Measurements from ENCODE around the gene MAPK4.

DNA sequence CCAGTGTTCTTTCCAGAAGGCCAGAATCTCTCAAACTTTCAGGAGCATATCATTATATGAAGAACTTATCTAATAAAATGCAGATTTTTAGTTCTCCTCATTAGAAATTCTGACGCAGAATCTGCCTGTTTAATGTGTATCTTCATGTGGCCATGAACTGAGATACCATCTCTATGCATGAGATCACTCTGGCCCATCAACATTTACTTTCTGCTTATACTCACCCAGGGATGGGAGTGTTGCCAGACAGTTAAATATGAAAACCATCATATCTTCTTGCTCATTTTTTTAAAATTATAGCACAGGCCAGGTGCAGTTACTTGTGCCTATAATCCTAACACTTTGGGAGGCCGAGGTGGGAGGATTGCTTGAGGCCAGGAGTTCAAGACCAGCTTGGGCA, 60.4 kb downstream of the MAPK4 start:
- no peak for TF ChIP-seq POLR2A (IDR thresholded peaks at IDR 0.05)
- TF ChIP-seq, protein P1, sequence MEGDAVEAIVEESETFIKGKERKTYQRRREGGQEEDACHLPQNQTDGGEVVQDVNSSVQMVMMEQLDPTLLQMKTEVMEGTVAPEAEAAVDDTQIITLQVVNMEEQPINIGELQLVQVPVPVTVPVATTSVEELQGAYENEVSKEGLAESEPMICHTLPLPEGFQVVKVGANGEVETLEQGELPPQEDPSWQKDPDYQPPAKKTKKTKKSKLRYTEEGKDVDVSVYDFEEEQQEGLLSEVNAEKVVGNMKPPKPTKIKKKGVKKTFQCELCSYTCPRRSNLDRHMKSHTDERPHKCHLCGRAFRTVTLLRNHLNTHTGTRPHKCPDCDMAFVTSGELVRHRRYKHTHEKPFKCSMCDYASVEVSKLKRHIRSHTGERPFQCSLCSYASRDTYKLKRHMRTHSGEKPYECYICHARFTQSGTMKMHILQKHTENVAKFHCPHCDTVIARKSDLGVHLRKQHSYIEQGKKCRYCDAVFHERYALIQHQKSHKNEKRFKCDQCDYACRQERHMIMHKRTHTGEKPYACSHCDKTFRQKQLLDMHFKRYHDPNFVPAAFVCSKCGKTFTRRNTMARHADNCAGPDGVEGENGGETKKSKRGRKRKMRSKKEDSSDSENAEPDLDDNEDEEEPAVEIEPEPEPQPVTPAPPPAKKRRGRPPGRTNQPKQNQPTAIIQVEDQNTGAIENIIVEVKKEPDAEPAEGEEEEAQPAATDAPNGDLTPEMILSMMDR (IDR thresholded peaks at IDR 0.05): no peak

All from testis (tissue), 2 donors.